ENCODE results near the gene LZTR1. TPM values are rescaled to one million over a fixed set of nuclear protein-coding genes. Genes with fewer than 3 reads are reported as not detected.
A peak's percentile ranks its signal among the peaks of the same experiment; 100 is the strongest.

LZTR1 gene
- total RNA-seq, 1 experiment from 2014 or later = 35.3 TPM

GRCh38 chr22:20949698-20950183, 32.4 kb upstream of the LZTR1 start:
- DNase-seq (ENCODE audit: low read depth) = no peak

GRCh38 chr22:20951151-20951931, 30.8 kb upstream of the LZTR1 start:
- no peak for DNase-seq (ENCODE audit: low read depth)

GRCh38 chr22:20951932-20952380, 30.1 kb upstream of the LZTR1 start:
- no peak for DNase-seq (ENCODE audit: low read depth)

GRCh38 chr22:20952544-20953341, 29.4 kb upstream of the LZTR1 start:
- DNase-seq (ENCODE audit: low read depth) = no peak

GRCh38 chr22:20953342-20953608, 28.8 kb upstream of the LZTR1 start:
- no peak for DNase-seq (ENCODE audit: low read depth)

GRCh38 chr22:20953668-20954500, 28.2 kb upstream of the LZTR1 start:
- no peak for DNase-seq (ENCODE audit: low read depth)

- DNase-seq (ENCODE audit: low read depth) = no peak
Observed at GRCh38 chr22:20955548-20955947, 26.5 kb upstream of the LZTR1 start.

- peak; percentile 26 for DNase-seq (ENCODE audit: low read depth)
Observed at GRCh38 chr22:20956258-20957101, 25.6 kb upstream of the LZTR1 start.

GRCh38 chr22:20957102-20957682, 24.9 kb upstream of the LZTR1 start:
- DNase-seq (ENCODE audit: low read depth) = no peak

- no peak for DNase-seq (ENCODE audit: low read depth)
Observed at GRCh38 chr22:20957683-20958431, 24.2 kb upstream of the LZTR1 start.

- no peak for DNase-seq (ENCODE audit: low read depth)
Observed at GRCh38 chr22:20959578-20960461, 22.3 kb upstream of the LZTR1 start.

- DNase-seq (ENCODE audit: low read depth) = no peak
Observed at GRCh38 chr22:20960609-20961008, 21.5 kb upstream of the LZTR1 start.

- DNase-seq (ENCODE audit: low read depth) = no peak
Observed at GRCh38 chr22:20962491-20962945, 19.6 kb upstream of the LZTR1 start.

- DNase-seq (ENCODE audit: low read depth) = no peak
Observed at GRCh38 chr22:20963201-20964052, 18.7 kb upstream of the LZTR1 start.

GRCh38 chr22:20964090-20964798, 17.9 kb upstream of the LZTR1 start:
- no peak for DNase-seq (ENCODE audit: low read depth)

GRCh38 chr22:20964799-20965103, 17.3 kb upstream of the LZTR1 start:
- DNase-seq (ENCODE audit: low read depth) = no peak
